ENCODE measurements around the gene MEIS2.

MEIS2 gene

DNA sequence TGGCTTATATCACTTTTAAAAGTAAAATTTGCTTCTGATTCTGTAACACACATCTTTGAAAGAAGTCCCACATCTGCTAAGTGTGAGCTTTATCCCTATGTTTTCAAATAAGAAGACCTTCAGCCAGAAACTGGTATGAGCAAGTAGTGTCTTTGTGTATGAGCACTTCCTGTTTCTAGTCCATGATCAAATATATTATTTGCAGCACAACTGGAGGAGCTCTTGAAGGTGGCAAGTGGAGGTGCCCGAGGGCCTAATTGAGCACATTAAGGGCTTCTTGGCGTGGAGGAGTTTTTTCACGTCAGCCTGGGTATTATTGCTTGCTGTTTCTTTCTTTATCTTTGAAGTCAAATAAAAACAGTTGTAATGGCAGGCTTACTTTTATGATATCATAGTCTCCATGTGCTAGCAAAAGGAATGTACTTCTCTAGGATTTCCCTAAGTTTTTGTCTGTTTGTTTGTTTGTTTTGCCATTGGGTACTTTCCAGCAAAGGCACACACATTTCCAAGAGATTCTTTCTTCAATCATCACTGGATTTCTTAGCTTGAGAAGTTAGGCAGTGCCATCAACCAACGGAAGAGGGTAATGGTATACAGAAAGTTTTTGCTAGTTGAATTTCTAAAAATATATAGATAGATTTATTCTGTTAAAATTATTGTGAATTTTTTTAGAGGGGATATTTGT, 68.1 kb downstream of the MEIS2 start:
- H3K4me1 Mint-ChIP-seq (ENCODE audit: low read depth in 2 of 2), result no peaks in the 10 kb centered on the region
- no peaks in the 10 kb centered on the region for H3K36me3 Mint-ChIP-seq (ENCODE audit: insufficient read depth)
- no peaks in the 10 kb centered on the region for H3K27me3 Mint-ChIP-seq
- no peak overlapping the region for H3K27ac Mint-ChIP-seq
- DNase-seq, result no peak
- no peak overlapping the region for H3K4me3 Mint-ChIP-seq
- no peaks in the 10 kb centered on the region for H3K9me3 Mint-ChIP-seq
- no peak for ATAC-seq (replicated peaks)

DNA sequence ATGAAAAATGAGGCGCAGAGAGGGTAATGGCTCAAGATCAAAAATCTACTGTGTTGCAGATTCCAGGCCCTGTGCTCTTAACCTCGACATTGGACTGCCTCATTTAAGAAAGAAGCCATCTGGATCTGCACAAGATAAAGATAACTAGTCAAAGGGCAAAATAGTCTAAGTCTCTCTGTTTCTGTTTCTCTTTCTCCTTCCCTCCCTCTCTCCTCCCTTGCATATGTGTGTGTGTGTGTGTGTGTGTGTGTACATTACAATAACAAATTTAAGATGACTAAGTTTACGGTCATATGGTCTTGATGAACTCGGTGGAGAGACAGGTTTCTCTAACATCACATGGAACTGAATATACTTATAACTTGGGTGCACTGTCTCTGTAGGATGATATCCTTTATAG, 69.2 kb downstream of the MEIS2 start:
- Mint-ChIP-seq H3K9me3 (no peaks in the 10 kb centered on the region), H3K4me3 (no peak overlapping the region), H3K27ac (no peak overlapping the region), H3K4me1 (ENCODE audit: low read depth in 2 of 2) (no peaks in the 10 kb centered on the region), H3K36me3 (ENCODE audit: insufficient read depth) (no peaks in the 10 kb centered on the region), H3K27me3 (no peaks in the 10 kb centered on the region)
- DNase-seq (no peak), ATAC-seq (replicated peaks) (no peak)

DNA sequence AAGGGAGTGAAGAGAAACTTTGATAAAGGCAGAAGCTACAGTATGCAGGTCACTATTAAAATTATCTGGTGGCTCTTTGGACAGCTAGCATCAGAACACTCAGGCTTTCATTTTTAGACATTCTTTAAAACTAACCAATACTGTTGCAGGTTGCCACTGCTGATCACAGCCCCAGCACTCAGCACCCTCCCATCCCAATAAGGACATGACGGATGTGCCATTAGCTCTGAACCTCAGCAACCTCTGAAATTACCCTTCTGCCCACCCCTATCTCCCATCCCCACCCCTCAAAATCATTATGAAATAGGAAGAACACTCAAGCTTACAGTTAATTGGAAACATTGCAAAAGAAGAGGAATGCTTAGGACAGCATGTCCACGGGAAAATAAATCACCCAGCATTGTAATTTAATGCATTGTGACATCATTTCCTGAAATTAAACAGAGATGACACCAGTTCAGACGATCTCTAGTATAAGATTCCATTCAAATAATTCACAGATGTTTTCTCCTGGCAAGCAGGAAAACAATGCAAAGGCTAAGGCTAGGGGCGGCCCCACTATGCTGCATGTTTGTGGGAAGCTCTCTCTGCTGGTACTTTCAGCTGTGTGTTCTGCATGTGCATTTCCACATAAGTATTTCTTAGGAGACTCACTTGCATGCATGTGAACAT, 71.6 kb downstream of the MEIS2 start:
- H3K27ac Mint-ChIP-seq, result no peak overlapping the region
- H3K9me3 Mint-ChIP-seq, result peaks cover 5 to 7% of the 10 kb centered on the region in 2 donors
- no peak for ATAC-seq (replicated peaks)
- H3K4me1 Mint-ChIP-seq (ENCODE audit: low read depth in 2 of 2), result no peaks in the 10 kb centered on the region
- H3K27me3 Mint-ChIP-seq, result peaks cover 0 to 4% of the 10 kb centered on the region in 2 donors
- H3K4me3 Mint-ChIP-seq, result no peak overlapping the region
- no peak for DNase-seq
- H3K36me3 Mint-ChIP-seq (ENCODE audit: insufficient read depth), result no peaks in the 10 kb centered on the region

DNA sequence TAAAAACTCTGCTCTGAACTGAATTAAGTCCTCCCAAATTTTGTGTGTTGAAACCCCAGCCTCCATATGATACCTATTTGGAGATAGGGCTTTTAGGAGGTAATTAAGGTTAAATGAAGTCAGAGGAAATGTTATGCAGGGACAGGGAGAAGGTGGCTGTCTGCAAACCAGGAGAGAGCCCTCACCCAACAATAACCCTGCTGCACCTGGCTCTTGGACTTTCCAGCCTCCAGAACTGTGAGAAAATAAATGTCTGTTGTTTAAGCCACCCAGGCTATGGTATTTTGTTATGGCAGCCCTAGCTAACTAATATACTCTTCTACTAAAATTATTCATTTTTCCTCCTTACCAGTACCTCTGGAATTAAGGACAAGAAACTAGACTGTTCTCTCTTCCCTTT, 79.5 kb downstream of the MEIS2 start:
- H3K4me3 Mint-ChIP-seq, result no peak overlapping the region
- H3K36me3 Mint-ChIP-seq (ENCODE audit: insufficient read depth), result no peaks in the 10 kb centered on the region
- peaks cover 0 to 4% of the 10 kb centered on the region in 2 donors for H3K27me3 Mint-ChIP-seq
- ATAC-seq (replicated peaks) (no peak), DNase-seq (no peak)
- peaks cover 7% of the 10 kb centered on the region in 2 donors for H3K9me3 Mint-ChIP-seq
- H3K4me1 Mint-ChIP-seq (ENCODE audit: low read depth in 2 of 2), result no peaks in the 10 kb centered on the region
- H3K27ac Mint-ChIP-seq, result no peak overlapping the region

DNA sequence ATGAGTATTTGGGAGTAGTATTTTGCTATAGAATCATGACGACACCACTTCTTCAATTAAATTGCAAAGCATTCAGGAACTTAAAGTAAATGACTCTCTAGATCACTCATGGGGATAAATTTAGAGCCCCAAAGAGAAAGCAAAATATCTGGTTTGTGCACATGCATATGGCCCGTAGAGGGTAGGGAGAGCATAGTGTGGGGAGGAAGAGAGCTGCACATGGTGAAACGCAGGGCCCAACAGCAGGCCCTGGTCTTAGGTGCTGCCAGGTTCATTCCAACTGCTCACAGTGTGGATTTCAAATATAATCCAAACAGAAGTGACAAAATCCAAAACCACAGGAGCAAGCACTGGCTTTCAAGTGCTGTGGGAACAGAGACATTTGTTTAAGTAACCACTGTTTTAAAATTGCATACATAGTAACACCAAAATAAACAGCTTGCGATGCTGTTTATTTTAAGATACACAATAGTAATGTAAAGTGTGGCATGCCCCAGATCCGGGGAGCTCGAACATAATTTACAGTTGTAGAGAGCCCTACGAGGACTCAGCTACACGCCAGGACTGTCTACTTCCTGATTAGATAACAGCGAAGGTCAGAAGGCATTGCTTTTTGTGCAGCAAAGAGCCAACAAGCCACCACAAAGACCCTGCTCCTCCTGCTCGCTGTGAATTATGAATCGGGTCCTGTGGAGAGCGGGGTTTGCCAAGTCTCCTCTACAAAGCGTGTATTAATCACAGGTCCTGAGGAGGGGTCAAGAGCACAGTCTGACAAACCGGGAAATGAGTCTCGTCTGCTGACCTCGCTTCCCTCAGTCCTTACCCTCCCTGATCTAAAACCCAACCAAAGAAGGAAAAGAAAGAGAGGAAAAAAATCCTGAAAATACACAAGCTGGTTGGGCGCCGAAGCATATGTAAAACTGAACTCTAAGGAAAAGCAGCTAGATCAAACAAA, 80.6 kb downstream of the MEIS2 start:
- DNase-seq, result no peak
- peaks cover 0 to 4% of the 10 kb centered on the region in 2 donors for H3K27me3 Mint-ChIP-seq
- ATAC-seq (replicated peaks), result no peak
- H3K36me3 Mint-ChIP-seq (ENCODE audit: insufficient read depth), result no peaks in the 10 kb centered on the region
- H3K4me3 Mint-ChIP-seq, result no peak overlapping the region
- no peak overlapping the region for H3K27ac Mint-ChIP-seq
- peaks cover 7% of the 10 kb centered on the region in 2 donors for H3K9me3 Mint-ChIP-seq
- H3K4me1 Mint-ChIP-seq (ENCODE audit: low read depth in 2 of 2), result no peaks in the 10 kb centered on the region

DNA sequence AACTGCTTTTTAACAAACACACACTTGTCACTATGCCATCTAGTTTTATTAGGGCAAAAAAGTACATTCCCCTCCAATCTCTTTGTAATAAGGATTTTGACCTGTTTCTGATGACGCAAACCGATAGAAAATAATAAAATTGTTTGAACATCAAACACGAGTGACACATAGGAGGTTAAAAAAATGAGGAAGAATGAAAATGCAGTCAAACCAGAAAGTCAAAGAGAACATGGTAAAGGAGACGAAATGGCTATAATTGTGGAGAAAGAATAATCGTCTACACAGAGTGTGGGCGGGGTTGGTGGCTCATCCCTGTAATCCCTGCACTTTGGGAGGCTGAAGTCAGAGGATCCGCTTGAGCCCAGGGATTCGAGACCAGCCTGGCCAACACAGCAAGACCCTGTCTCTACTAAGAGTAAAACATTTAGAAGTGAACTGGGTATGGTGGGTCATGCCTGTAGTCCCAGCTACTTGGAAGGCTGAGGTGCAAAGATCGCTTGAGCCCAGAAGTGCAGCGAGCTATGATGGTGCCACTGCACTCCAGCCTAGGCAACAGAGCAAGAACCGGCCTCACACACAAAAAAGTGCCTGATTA, 83.2 kb downstream of the MEIS2 start:
- Mint-ChIP-seq H3K4me1 (ENCODE audit: low read depth in 2 of 2) (no peaks in the 10 kb centered on the region), H3K9me3 (peaks cover 0 to 4% of the 10 kb centered on the region in 2 donors), H3K27me3 (peaks cover 0 to 8% of the 10 kb centered on the region in 2 donors), H3K4me3 (no peak overlapping the region), H3K36me3 (ENCODE audit: insufficient read depth) (no peaks in the 10 kb centered on the region), H3K27ac (no peak overlapping the region)
- ATAC-seq (replicated peaks) (no peak), DNase-seq (no peak)

DNA sequence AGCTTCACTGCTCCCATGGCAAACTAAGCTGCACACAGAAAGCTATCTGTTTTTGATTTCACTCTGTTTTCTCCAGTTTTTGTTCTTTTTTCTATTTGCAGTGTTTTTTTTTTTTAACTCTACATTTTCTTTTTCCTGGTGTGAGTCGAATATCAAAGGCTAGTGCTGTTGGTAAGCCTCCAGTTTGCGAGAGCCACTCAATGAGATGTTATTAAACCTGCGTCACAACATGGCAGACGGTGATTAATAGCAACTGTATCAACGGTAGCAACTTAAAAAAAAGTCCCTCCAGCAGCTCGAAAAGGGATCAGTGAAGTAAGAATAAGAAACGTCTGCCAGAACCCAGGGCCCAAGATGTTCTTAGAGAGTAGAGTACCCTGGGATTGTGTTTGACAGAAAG, 84.1 kb downstream of the MEIS2 start:
- Mint-ChIP-seq H3K27me3 (peaks cover 0 to 8% of the 10 kb centered on the region in 2 donors), H3K4me3 (no peak overlapping the region), H3K9me3 (peaks cover 0 to 4% of the 10 kb centered on the region in 2 donors), H3K27ac (no peak overlapping the region), H3K36me3 (ENCODE audit: insufficient read depth) (no peaks in the 10 kb centered on the region), H3K4me1 (ENCODE audit: low read depth in 2 of 2) (no peaks in the 10 kb centered on the region)
- ATAC-seq (replicated peaks), result no peak
- no peak for DNase-seq

DNA sequence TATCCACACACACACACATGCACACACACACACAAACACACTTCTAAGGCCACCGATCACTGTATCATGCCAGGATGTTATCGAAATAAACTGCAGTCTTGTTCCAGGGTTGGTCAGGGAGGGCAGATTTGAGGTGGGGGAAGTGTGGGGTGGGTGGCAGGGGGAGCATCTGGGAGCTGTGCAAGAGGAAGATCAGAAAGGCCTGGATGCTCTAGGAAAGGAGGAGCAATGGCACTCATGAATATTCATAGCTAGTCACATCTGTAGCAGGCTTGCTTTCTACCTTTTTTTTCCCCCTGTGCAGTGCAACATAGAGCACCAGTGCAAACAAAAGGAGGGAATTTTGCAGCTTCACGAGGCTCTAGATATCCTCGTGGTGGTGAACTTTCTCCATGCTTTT, 84.9 kb downstream of the MEIS2 start:
- DNase-seq (no peak), ATAC-seq (replicated peaks) (no peak)
- H3K4me1 Mint-ChIP-seq (ENCODE audit: low read depth in 2 of 2), result no peaks in the 10 kb centered on the region
- no peak overlapping the region for H3K27ac Mint-ChIP-seq
- no peak overlapping the region for H3K4me3 Mint-ChIP-seq
- H3K27me3 Mint-ChIP-seq, result peaks cover 0 to 8% of the 10 kb centered on the region in 2 donors
- H3K36me3 Mint-ChIP-seq (ENCODE audit: insufficient read depth), result no peaks in the 10 kb centered on the region
- H3K9me3 Mint-ChIP-seq, result peaks cover 4 to 6% of the 10 kb centered on the region in 2 donors

DNA sequence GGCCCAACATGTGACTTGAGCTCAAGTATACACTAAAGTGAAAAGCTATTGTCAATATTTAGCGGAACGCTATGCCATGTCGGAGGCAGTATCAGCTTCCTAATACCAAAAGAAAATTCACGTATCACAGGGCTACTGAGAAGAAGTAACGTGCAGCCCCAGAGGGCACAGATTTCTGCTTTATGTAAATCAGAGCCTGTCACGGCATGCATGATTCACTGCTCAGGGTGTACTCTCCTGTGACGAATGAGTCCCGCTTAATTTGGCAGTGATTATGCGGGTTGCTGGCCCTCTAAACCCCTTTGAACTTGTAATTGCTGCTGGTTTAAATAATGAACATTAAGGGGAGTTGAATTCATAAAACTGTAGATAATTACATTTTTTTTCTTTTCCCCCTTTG, 85.3 kb downstream of the MEIS2 start:
- Mint-ChIP-seq H3K27ac (no peak overlapping the region), H3K27me3 (peaks cover 0 to 8% of the 10 kb centered on the region in 2 donors), H3K4me3 (no peak overlapping the region), H3K36me3 (ENCODE audit: insufficient read depth) (no peaks in the 10 kb centered on the region), H3K4me1 (ENCODE audit: low read depth in 2 of 2) (no peaks in the 10 kb centered on the region), H3K9me3 (peaks cover 4 to 7% of the 10 kb centered on the region in 2 donors)
- ATAC-seq (replicated peaks) (no peak), DNase-seq (no peak)

DNA sequence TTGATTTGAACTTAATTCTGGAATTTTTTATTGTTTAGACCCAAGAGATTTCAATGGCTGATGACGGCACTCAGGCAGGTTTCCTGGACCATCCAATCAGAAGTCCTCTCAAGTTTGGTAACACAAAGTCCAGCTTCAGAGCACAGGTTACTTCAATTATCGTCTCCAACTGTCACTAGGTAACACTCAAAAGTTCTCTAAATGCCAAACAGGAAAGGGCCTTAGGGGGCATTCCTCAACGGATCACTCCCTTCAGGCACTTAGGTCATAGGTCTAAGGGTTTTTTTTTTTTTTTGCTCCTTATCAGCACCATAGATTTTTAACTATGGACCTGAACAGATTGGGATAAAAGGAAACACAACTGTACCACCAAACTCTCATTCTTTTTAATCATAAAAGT, 85.8 kb downstream of the MEIS2 start:
- Mint-ChIP-seq H3K36me3 (ENCODE audit: insufficient read depth) (no peaks in the 10 kb centered on the region), H3K4me1 (ENCODE audit: low read depth in 2 of 2) (no peaks in the 10 kb centered on the region), H3K27ac (no peak overlapping the region), H3K27me3 (peaks cover 0 to 8% of the 10 kb centered on the region in 2 donors), H3K9me3 (peaks cover 4 to 7% of the 10 kb centered on the region in 2 donors), H3K4me3 (no peak overlapping the region)
- no peak for ATAC-seq (replicated peaks)
- no peak for DNase-seq

DNA sequence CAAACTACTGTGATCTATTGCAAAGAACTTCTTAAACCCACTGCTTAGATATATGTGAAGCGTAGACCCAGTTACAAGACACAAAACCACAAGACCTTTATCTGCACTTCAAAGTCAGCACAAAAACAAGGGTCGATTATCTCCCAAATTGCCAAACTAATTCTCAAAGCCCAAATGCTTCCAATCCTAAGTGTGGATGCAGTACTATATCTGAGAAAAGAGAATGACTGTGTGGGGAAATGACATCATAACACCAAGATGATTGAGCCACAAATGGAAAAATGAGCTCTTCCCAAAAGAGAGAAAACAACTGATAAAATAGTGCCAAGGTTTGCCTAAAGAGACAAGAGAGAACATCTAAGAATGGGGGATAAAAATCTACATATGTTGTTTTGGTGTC, 86.2 kb downstream of the MEIS2 start:
- Mint-ChIP-seq H3K27me3 (peaks cover 0 to 8% of the 10 kb centered on the region in 2 donors), H3K36me3 (ENCODE audit: insufficient read depth) (no peaks in the 10 kb centered on the region), H3K4me3 (no peak overlapping the region), H3K4me1 (ENCODE audit: low read depth in 2 of 2) (no peaks in the 10 kb centered on the region), H3K9me3 (peaks cover 1 to 7% of the 10 kb centered on the region in 2 donors), H3K27ac (no peak overlapping the region)
- no peak for ATAC-seq (replicated peaks)
- DNase-seq, result no peak

DNA sequence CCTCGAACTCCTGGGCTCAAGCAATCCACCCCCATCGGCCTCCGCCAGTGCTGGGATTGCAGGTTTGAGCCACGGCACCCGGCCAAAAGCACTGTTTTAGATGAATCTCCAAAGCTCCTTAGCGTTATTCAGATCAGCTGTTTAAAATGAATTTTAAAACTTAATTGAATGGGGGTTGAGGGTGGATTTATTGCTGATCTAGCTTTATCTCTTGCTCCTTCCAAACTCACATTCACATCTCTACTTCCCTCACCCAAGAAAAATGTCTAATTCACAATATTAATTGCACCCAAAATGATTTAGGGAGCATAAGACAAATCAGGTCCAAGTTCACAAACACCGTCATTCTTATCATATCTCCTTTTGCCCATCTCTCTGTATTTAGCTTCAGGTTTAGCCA, 89.8 kb downstream of the MEIS2 start:
- Mint-ChIP-seq H3K36me3 (ENCODE audit: insufficient read depth) (no peaks in the 10 kb centered on the region), H3K4me1 (ENCODE audit: low read depth in 2 of 2) (no peaks in the 10 kb centered on the region), H3K27me3 (peaks cover 0 to 8% of the 10 kb centered on the region in 2 donors), H3K9me3 (peaks cover 1 to 7% of the 10 kb centered on the region in 2 donors), H3K27ac (no peak overlapping the region), H3K4me3 (no peak overlapping the region)
- DNase-seq, result no peak
- no peak for ATAC-seq (replicated peaks)

DNA sequence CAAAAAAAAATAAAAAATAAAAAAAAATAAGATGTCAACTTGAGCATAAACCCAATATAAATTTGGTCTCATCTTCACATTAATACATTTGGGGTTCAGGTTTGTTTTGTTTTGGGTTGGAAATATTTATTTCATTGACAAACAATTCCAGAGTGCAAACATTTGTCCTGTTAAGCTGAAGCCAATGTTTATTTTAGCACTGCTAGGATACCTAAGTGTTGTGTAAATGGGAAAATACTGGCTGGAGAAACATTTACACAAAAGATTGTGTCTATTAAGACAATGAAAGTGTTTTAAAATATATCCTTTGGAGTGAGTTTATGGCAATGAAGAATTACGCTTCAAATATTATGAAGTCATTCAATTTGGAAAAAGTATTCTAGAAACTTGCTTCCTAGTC, 91.1 kb downstream of the MEIS2 start:
- H3K27me3 Mint-ChIP-seq, result peaks cover 0 to 8% of the 10 kb centered on the region in 2 donors

More for the DNA sequence above, 91.1 kb downstream of the MEIS2 start:
- peaks cover 1 to 7% of the 10 kb centered on the region in 2 donors for H3K9me3 Mint-ChIP-seq
- H3K4me3 Mint-ChIP-seq, result no peak overlapping the region
- H3K4me1 Mint-ChIP-seq (ENCODE audit: low read depth in 2 of 2), result no peaks in the 10 kb centered on the region
- DNase-seq (no peak), ATAC-seq (replicated peaks) (no peak)
- no peaks in the 10 kb centered on the region for H3K36me3 Mint-ChIP-seq (ENCODE audit: insufficient read depth)
- no peak overlapping the region for H3K27ac Mint-ChIP-seq
